Measurements from ENCODE around the gene ZYG11A.

Gene ZYG11A

DNA sequence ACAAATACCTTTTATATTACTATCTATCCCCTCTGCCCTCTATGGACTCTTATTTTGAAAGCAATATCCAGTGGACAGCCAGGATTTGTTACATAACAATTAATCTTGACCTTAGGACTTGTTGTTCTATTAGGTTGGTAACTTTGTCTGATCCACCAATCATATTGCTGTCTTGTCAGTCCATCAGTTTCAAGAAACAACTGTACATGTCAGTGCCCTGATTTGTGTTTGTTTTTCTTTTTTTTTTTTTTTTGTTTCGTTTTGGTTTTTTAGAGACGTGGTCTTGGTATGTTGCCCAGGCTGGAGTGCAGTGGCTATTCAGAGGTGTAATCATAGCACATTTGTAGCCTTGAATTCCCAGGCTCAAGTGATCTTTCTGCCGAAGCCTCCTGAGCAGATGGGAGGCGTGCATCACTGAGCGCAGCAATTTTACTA is 83.0 kb downstream of the ZYG11A start:
- Histone ChIP-seq H3K4me3 (ENCODE audit: insufficient read depth, low read depth, low read length, poor library complexity, severe bottlenecking) (no peak overlapping the region), H3K27ac (ENCODE audit: insufficient read depth, low read length, poor library complexity, severe bottlenecking) (no peak overlapping the region), H3K4me1 (ENCODE audit: control insufficient read depth, insufficient read depth, low read length, poor library complexity, severe bottlenecking) (peaks cover 17% of the 10 kb centered on the region), H3K9me3 (ENCODE audit: control insufficient read depth, low read length) (no peaks in the 10 kb centered on the region), H3K27me3 (replicated peaks; ENCODE audit: control insufficient read depth, insufficient read depth, low read length, poor library complexity, severe bottlenecking) (no peaks in the 10 kb centered on the region), H3K36me3 (ENCODE audit: control insufficient read depth, insufficient read depth, low read length) (no peaks in the 10 kb centered on the region)
- no peak for DNase-seq

DNA sequence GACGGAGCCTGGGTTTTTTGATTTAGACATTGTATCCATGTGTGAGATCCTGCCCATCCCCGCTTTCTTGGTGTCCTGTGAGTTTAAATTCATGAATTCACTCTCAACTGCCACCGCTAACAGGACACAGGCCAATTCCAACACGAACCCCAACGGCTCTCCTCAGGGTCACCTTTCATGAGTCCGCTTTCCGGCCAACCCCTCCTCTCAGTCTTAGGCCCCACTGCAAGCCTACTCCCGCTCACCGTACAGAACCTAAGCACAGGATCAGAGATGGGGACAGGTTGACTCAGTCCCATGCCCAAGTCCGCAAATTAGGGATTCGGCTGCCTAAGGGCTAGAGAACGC is 84.3 kb downstream of the ZYG11A start:
- Histone ChIP-seq H3K4me1 (ENCODE audit: control insufficient read depth, insufficient read depth, low read length, poor library complexity, severe bottlenecking) (peaks cover 12% of the 10 kb centered on the region), H3K9me3 (ENCODE audit: control insufficient read depth, low read length) (no peaks in the 10 kb centered on the region), H3K27me3 (replicated peaks; ENCODE audit: control insufficient read depth, insufficient read depth, low read length, poor library complexity, severe bottlenecking) (no peaks in the 10 kb centered on the region), H3K4me3 (ENCODE audit: insufficient read depth, low read depth, low read length, poor library complexity, severe bottlenecking) (peak overlapping the region; percentile 74), H3K36me3 (ENCODE audit: control insufficient read depth, insufficient read depth, low read length) (no peaks in the 10 kb centered on the region), H3K27ac (ENCODE audit: insufficient read depth, low read length, poor library complexity, severe bottlenecking) (peak overlapping the region; percentile 58)
- DNase-seq, result no peak

DNA sequence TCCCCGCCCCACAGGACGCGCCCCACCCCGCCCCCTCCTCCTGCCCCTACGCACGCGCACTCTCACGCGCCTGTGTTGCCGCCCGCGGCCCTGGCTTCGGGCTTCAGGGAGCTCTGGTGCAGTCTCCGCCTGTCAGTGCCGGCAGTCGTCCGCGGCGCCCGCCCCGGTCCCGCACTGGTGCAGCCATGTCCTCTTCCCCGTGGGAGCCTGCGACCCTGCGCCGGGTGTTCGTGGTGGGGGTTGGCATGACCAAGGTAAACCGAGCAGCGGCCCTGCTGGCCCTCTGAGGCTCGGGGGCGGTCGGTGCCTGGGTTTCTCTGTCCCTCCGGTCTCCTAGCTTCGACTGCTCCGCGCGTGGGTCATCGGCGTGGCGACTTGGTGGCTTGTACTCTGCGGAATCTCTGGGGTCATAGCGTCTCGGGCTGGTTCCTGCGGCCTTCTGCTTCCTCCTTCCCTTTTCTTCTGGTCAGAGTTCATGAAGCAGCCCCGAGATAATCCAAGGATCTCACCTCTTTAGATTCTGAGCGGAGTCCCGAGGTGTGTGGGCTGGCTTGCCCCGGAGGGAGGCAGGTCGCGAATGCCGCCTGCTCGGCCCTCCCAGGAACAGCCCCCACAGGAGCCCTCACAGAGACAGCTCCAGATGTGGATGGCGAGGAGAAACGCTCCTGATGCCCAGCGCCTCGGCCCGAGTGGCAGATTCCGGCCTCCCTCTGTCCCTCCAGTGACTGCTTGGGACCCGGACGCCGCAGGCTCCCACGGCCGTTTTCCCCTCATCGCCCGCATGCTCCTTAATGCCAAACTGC is 84.9 kb downstream of the ZYG11A start, which contains the start of gene SCP2:
Gene SCP2, plus strand, starts transcription at position 65 of the 803 bp plus-strand sequence. Its CDS starts 121 bp downstream, at position 186.
- Histone ChIP-seq H3K4me3 (ENCODE audit: insufficient read depth, low read depth, low read length, poor library complexity, severe bottlenecking) (peak within 1 kb of the TSS; percentile 74), H3K4me1 (ENCODE audit: control insufficient read depth, insufficient read depth, low read length, poor library complexity, severe bottlenecking) (peaks cover 12% of the 10 kb centered on the region), H3K27me3 (replicated peaks; ENCODE audit: control insufficient read depth, insufficient read depth, low read length, poor library complexity, severe bottlenecking) (no peaks in the 10 kb centered on the region), H3K9me3 (ENCODE audit: control insufficient read depth, low read length) (no peaks in the 10 kb centered on the region), H3K27ac (ENCODE audit: insufficient read depth, low read length, poor library complexity, severe bottlenecking) (peak within 1 kb of the TSS; percentile 58), H3K36me3 (ENCODE audit: control insufficient read depth, insufficient read depth, low read length) (no peaks in the 10 kb centered on the region)
- DNase-seq, result peak; percentile 62 to 67 (median 63)

DNA sequence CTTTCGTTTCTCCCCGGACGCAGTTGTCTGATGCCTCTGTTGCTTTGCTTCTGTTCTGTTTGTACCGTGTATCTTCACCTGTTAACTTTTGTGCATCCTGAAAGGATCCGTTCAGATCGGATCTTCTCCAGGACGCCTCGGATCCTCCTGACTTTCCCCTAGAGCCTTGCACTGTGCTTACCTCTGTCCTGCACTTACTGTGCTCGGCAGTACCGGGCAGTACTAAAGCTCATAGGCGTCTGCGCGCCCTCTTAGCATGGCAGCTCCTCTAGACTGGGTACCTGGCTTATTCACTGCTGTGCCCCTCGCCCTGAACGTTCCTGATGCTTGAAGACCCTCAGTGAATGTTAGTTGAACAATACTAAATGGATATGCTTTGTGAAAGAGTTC is 85.5 kb downstream of the ZYG11A start:
- Histone ChIP-seq H3K9me3 (ENCODE audit: control insufficient read depth, low read length) (no peaks in the 10 kb centered on the region), H3K27me3 (replicated peaks; ENCODE audit: control insufficient read depth, insufficient read depth, low read length, poor library complexity, severe bottlenecking) (no peaks in the 10 kb centered on the region), H3K4me3 (ENCODE audit: insufficient read depth, low read depth, low read length, poor library complexity, severe bottlenecking) (peak overlapping the region; percentile 74), H3K4me1 (ENCODE audit: control insufficient read depth, insufficient read depth, low read length, poor library complexity, severe bottlenecking) (peaks cover 12% of the 10 kb centered on the region), H3K27ac (ENCODE audit: insufficient read depth, low read length, poor library complexity, severe bottlenecking) (no peak overlapping the region), H3K36me3 (ENCODE audit: control insufficient read depth, insufficient read depth, low read length) (no peaks in the 10 kb centered on the region)
- no peak for DNase-seq

DNA sequence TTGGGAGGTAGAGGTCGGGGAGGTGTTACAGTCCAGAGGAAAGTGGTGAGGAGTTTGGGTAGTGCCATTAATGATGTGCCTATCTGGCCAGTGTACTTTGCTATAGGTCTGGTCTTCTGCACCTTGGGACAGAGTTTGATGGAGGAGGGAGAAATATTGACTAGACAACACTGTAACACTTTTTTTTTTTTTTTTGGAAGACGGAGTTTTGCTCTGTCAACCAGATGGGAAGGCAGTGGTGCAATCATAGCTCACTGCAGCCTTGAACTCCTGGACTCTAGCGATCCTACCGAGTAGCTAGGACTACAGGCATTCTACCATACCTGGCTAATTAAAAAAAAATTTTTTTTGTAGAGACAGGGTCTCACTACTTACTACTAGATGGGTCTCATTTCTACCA is 86.5 kb downstream of the ZYG11A start:
- H3K36me3 ChIP-seq (ENCODE audit: control insufficient read depth, insufficient read depth, low read length), result no peaks in the 10 kb centered on the region
- DNase-seq, result no peak
- no peaks in the 10 kb centered on the region for H3K9me3 ChIP-seq (ENCODE audit: control insufficient read depth, low read length)
- no peaks in the 10 kb centered on the region for H3K27me3 ChIP-seq (replicated peaks; ENCODE audit: control insufficient read depth, insufficient read depth, low read length, poor library complexity, severe bottlenecking)
- no peak overlapping the region for H3K27ac ChIP-seq (ENCODE audit: insufficient read depth, low read length, poor library complexity, severe bottlenecking)
- H3K4me3 ChIP-seq (ENCODE audit: insufficient read depth, low read depth, low read length, poor library complexity, severe bottlenecking), result no peak overlapping the region
- peaks cover 12% of the 10 kb centered on the region for H3K4me1 ChIP-seq (ENCODE audit: control insufficient read depth, insufficient read depth, low read length, poor library complexity, severe bottlenecking)

DNA sequence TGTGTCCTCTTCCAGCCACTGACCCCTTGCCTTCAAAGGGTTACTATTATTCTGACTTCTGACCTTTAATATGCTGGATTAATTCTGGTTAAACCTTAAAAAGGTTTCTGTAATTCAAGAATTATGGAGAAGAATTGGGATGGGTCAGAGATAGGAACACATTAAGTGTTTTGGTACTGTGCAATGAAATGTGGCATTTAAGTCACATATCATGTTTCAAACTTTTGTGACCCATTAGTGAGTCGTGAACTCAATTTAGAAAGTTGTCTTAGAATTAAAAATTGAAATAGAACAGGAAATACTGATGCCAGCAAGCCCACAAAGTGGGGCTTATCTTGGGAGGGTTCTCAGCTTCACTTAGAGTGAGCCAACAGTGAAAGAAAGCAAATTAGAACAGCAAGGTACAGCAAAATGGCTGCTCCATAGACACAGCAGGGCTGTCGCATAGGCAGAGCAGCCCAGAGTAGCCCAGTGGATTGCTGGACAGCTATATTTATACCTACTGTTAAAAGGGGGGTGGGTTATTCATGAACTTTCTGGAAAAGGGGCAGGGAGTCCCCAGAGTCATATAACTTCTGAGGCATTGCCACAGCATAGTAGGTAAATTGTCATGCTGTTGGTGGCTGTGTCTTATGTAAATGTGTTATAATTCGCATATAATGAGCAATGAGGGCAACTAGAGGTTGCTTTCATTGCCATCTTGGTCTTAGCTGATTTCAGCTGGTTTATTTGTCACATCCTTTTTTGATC is 95.0 kb downstream of the ZYG11A start:
- Histone ChIP-seq H3K36me3 (ENCODE audit: control insufficient read depth, insufficient read depth, low read length) (no peaks in the 10 kb centered on the region), H3K27me3 (replicated peaks; ENCODE audit: control insufficient read depth, insufficient read depth, low read length, poor library complexity, severe bottlenecking) (no peaks in the 10 kb centered on the region), H3K4me1 (ENCODE audit: control insufficient read depth, insufficient read depth, low read length, poor library complexity, severe bottlenecking) (no peaks in the 10 kb centered on the region), H3K27ac (ENCODE audit: insufficient read depth, low read length, poor library complexity, severe bottlenecking) (no peak overlapping the region), H3K4me3 (ENCODE audit: insufficient read depth, low read depth, low read length, poor library complexity, severe bottlenecking) (no peak overlapping the region), H3K9me3 (ENCODE audit: control insufficient read depth, low read length) (no peaks in the 10 kb centered on the region)
- DNase-seq, result no peak

DNA sequence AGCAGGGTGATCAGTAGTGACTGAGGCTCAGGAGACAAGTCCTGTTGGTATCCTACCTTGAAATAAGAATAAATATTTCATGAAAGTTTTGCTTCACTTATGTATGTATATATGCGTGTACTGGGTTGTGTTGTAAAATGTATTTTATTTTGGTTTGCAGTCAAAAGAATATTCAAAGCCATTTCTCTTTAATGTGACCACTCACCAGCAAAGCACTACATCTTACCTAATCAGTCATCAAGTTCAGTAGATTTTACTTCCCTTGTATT is 95.6 kb downstream of the ZYG11A start:
- no peak overlapping the region for H3K4me3 ChIP-seq (ENCODE audit: insufficient read depth, low read depth, low read length, poor library complexity, severe bottlenecking)
- H3K27me3 ChIP-seq (replicated peaks; ENCODE audit: control insufficient read depth, insufficient read depth, low read length, poor library complexity, severe bottlenecking), result no peaks in the 10 kb centered on the region
- DNase-seq, result no peak
- H3K4me1 ChIP-seq (ENCODE audit: control insufficient read depth, insufficient read depth, low read length, poor library complexity, severe bottlenecking), result no peaks in the 10 kb centered on the region
- no peaks in the 10 kb centered on the region for H3K36me3 ChIP-seq (ENCODE audit: control insufficient read depth, insufficient read depth, low read length)
- H3K9me3 ChIP-seq (ENCODE audit: control insufficient read depth, low read length), result no peaks in the 10 kb centered on the region
- no peak overlapping the region for H3K27ac ChIP-seq (ENCODE audit: insufficient read depth, low read length, poor library complexity, severe bottlenecking)

DNA sequence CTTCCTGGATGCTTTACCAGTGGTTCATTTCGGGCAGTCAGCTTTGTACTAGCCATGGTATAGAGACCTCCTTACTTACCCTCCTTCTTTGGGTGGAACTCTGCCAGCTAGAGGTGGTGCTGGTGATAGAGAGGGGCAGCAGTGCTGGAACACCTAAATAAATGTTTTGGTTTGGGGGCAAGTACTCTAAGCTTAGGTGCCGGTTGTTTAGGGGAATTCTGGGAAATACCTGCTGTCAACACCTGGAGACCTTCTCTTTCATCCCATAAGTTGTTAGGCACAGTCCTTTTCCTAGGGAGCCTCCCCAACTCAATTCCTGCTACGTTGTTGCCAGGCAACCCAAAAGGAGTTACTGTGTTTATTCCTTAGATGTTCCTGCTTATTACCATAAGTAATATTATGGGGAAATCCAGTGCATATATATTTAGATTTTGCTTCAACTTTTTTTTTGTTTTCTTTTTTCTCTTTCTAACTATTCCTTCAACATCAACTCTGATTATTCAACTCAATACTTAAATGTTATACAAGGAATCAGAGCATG is 101.4 kb downstream of the ZYG11A start:
- DNase-seq, result no peak
- H3K27me3 ChIP-seq (replicated peaks; ENCODE audit: control insufficient read depth, insufficient read depth, low read length, poor library complexity, severe bottlenecking), result no peaks in the 10 kb centered on the region
- H3K27ac ChIP-seq (ENCODE audit: insufficient read depth, low read length, poor library complexity, severe bottlenecking), result no peak overlapping the region
- H3K36me3 ChIP-seq (ENCODE audit: control insufficient read depth, insufficient read depth, low read length), result no peaks in the 10 kb centered on the region
- no peaks in the 10 kb centered on the region for H3K4me1 ChIP-seq (ENCODE audit: control insufficient read depth, insufficient read depth, low read length, poor library complexity, severe bottlenecking)
- no peaks in the 10 kb centered on the region for H3K9me3 ChIP-seq (ENCODE audit: control insufficient read depth, low read length)
- no peak overlapping the region for H3K4me3 ChIP-seq (ENCODE audit: insufficient read depth, low read depth, low read length, poor library complexity, severe bottlenecking)

DNA sequence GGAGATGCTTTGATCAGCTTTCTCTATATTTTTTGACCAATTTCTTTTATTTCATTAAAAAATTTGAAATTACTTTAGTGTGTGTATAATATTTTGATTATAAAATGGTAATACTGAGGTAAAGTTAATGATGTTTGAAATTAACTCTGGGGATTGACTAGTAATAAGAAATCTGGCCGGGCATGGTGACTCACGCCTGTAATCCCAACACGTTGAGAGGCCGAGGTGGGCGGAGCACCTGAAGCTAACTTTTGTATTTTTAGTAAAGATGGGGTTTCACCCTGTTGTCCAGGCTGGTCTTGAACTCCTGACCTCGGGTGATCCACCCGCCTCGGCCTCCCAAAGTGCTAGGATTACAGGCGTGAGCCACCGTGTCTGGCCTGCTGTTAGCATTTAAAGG is 102.0 kb downstream of the ZYG11A start:
- no peak overlapping the region for H3K27ac ChIP-seq (ENCODE audit: insufficient read depth, low read length, poor library complexity, severe bottlenecking)
- DNase-seq, result no peak
- H3K4me1 ChIP-seq (ENCODE audit: control insufficient read depth, insufficient read depth, low read length, poor library complexity, severe bottlenecking), result no peaks in the 10 kb centered on the region
- no peaks in the 10 kb centered on the region for H3K36me3 ChIP-seq (ENCODE audit: control insufficient read depth, insufficient read depth, low read length)
- no peaks in the 10 kb centered on the region for H3K27me3 ChIP-seq (replicated peaks; ENCODE audit: control insufficient read depth, insufficient read depth, low read length, poor library complexity, severe bottlenecking)
- no peak overlapping the region for H3K4me3 ChIP-seq (ENCODE audit: insufficient read depth, low read depth, low read length, poor library complexity, severe bottlenecking)
- H3K9me3 ChIP-seq (ENCODE audit: control insufficient read depth, low read length), result no peaks in the 10 kb centered on the region
